ENCODE results near the gene NRIP2.

NRIP2 gene

DNA sequence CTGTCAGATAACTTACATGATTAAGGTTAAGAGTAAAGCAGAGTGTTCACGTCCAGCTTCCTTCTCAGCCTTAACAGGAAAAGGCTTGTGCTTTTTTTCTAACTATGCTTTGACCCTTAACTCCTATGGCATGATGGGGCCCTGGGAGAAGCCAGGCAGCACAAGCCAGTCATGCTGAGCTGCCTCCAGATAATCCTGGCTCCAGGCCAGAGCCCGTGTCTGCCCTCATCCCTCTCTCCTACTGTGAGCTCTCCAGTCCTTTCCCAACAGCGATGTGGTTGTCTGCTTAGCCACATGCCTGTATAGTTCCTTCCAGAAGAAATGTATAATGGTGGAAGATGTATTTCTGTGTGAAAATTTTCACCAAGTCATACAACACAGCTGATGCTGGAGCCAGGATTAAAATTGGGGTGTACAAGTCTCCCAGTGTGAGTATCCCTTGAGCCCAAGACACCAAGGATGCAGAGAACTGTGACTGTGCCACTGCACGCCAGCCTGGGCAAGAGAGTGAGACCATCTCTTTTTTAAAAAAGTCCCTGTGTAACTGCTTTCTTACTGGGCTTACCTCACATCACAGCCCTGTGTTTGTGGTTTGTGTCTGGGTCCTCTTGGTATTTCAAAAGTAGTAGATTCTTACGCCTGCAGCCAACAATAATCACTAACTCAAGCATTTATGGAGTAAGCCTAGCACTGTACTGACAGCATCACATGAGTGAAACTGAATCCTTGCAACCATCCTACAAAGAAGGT, 30.3 kb downstream of the NRIP2 start:
- Histone ChIP-seq H2AFZ (ENCODE audit: low read depth, low read length) (no peak overlapping the region), H3K27ac (ENCODE audit: low read length) (no peak overlapping the region), H3K4me3 (ENCODE audit: low read depth in 1 of 2, low read length in 2 of 2) (no peak overlapping the region), H3K9me3 (ENCODE audit: insufficient read depth, low read length, severe bottlenecking) (no peaks in the 10 kb centered on the region), H3K9ac (ENCODE audit: low read depth, low read length) (no peak overlapping the region), H3K27me3 (ENCODE audit: insufficient read depth, low read length, poor library complexity) (no peaks in the 10 kb centered on the region), H3K4me2 (ENCODE audit: insufficient read depth, low read length) (no peak overlapping the region), H3K79me2 (ENCODE audit: insufficient read depth, low read length) (peaks cover 3% of the 10 kb centered on the region; the same call in 1 of the 2 replicates), H3K4me1 (ENCODE audit: insufficient read depth, low read length) (no peaks in the 10 kb centered on the region), H4K20me1 (ENCODE audit: insufficient read depth, low read length) (peaks cover 19% of the 10 kb centered on the region; the same call in 1 of the 2 replicates), H3K36me3 (ENCODE audit: insufficient read depth, low read length) (peaks cover 62% of the 10 kb centered on the region)
- no peak for TF ChIP-seq EZH2 (IDR thresholded peaks at IDR 0.05; ENCODE audit: borderline replicate concordance, low read depth, low read length, severe bottlenecking)
- DNase-seq = no peak
- ATAC-seq (ENCODE audit: insufficient read depth, low read depth) = no peak; the same call in 2 of the 3 replicates

DNA sequence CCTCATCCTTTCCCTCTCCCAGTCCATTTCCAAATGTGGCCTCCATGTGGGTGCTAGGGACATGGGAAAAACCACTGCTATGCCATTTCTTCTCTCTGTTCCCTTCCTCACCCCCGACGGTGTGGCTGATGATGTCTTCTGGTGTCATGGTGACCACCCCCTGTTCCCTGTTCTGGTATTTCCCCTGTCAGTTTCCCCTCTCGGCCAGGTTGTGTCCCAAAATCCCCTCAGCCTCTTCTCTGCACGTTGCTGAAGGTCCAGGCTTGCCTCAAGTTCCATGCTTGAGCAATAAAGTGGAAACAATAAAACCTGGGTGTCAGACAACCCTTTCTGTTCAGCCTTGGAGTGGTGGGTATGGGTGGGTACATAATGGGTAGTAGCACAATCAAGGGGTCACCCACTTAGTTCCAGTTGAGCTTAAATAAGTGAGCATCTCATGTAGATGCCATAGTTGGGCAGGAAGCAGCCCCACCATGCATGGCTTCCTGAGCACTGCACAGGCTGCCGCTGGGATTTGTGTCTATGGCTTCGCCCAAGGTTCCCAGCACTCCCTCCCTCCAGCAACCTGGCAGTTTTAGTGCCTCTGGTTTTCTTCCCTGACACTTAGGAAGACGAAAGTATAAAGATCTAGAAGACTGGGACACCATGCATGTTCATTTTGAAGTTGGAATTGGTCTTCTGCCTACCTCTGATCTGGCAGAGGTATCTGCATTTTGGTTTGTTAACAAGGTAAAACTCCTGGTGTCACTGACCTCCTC, 31.0 kb downstream of the NRIP2 start:
- peaks cover 69% of the 10 kb centered on the region for H3K36me3 ChIP-seq (ENCODE audit: insufficient read depth, low read length)
- H2AFZ ChIP-seq (ENCODE audit: low read depth, low read length) = no peak overlapping the region
- H3K4me2 ChIP-seq (ENCODE audit: insufficient read depth, low read length) = no peak overlapping the region
- H3K9me3 ChIP-seq (ENCODE audit: insufficient read depth, low read length, severe bottlenecking) = no peaks in the 10 kb centered on the region
- H3K4me3 ChIP-seq (ENCODE audit: low read depth in 1 of 2, low read length in 2 of 2) = no peak overlapping the region
- H3K79me2 ChIP-seq (ENCODE audit: insufficient read depth, low read length) = peaks cover 6% of the 10 kb centered on the region
- H3K27ac ChIP-seq (ENCODE audit: low read length) = no peak overlapping the region
- no peak overlapping the region for H3K9ac ChIP-seq (ENCODE audit: low read depth, low read length)
- TF ChIP-seq, protein P1, sequence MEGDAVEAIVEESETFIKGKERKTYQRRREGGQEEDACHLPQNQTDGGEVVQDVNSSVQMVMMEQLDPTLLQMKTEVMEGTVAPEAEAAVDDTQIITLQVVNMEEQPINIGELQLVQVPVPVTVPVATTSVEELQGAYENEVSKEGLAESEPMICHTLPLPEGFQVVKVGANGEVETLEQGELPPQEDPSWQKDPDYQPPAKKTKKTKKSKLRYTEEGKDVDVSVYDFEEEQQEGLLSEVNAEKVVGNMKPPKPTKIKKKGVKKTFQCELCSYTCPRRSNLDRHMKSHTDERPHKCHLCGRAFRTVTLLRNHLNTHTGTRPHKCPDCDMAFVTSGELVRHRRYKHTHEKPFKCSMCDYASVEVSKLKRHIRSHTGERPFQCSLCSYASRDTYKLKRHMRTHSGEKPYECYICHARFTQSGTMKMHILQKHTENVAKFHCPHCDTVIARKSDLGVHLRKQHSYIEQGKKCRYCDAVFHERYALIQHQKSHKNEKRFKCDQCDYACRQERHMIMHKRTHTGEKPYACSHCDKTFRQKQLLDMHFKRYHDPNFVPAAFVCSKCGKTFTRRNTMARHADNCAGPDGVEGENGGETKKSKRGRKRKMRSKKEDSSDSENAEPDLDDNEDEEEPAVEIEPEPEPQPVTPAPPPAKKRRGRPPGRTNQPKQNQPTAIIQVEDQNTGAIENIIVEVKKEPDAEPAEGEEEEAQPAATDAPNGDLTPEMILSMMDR (IDR thresholded peaks at IDR 0.05; ENCODE audit: borderline replicate concordance, extremely low read depth, low read length, poor library complexity, severe bottlenecking) = no peak
- TF ChIP-seq EZH2 (IDR thresholded peaks at IDR 0.05; ENCODE audit: borderline replicate concordance, low read depth, low read length, severe bottlenecking) = no peak
- H3K4me1 ChIP-seq (ENCODE audit: insufficient read depth, low read length) = no peaks in the 10 kb centered on the region; the same call in 1 of the 2 replicates
- H4K20me1 ChIP-seq (ENCODE audit: insufficient read depth, low read length) = peaks cover 26% of the 10 kb centered on the region; the same call in 1 of the 2 replicates
- DNase-seq = no peak
- no peaks in the 10 kb centered on the region for H3K27me3 ChIP-seq (ENCODE audit: insufficient read depth, low read length, poor library complexity)
- no peak for ATAC-seq (ENCODE audit: insufficient read depth, low read depth)

DNA sequence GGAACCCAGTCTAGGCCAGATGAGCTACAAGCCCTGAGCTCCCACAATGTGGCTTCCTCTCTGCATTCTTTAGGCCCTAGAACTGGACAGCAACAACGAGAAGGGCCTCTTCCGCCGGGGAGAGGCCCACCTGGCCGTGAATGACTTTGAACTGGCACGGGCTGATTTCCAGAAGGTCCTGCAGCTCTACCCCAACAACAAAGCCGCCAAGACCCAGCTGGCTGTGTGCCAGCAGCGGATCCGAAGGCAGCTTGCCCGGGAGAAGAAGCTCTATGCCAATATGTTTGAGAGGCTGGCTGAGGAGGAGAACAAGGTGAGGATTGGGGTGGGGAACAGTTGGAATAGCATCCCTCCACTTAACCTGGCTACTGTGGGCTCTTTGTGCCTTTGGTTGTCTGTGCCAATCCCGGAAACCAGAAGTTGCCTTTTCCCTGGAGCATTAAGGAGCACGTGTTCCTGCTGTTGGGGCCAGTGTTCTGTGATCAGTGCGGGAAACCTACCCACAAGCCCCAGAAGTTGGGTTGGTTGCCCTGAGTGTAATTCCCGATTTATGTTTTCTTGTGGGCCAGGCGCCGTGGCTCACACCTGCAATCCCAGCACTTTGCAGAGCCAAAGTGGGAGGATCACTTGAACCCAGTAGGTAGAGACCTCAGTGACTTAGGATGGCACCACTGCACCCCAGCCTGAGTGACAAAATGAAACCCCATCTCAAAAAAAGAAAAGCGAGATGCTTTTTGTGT, 33.6 kb downstream of the NRIP2 start:
- no peak for DNase-seq
- Histone ChIP-seq H3K36me3 (ENCODE audit: insufficient read depth, low read length) (peaks cover 95% of the 10 kb centered on the region), H3K4me2 (ENCODE audit: insufficient read depth, low read length) (no peak overlapping the region), H2AFZ (ENCODE audit: low read depth, low read length) (no peak overlapping the region), H3K27ac (ENCODE audit: low read length) (no peak overlapping the region), H3K4me1 (ENCODE audit: insufficient read depth, low read length) (peaks cover 15% of the 10 kb centered on the region), H3K79me2 (ENCODE audit: insufficient read depth, low read length) (peaks cover 32% of the 10 kb centered on the region), H3K4me3 (ENCODE audit: low read depth in 1 of 2, low read length in 2 of 2) (no peak overlapping the region), H3K9ac (ENCODE audit: low read depth, low read length) (no peak overlapping the region), H3K27me3 (ENCODE audit: insufficient read depth, low read length, poor library complexity) (no peaks in the 10 kb centered on the region), H3K9me3 (ENCODE audit: insufficient read depth, low read length, severe bottlenecking) (no peaks in the 10 kb centered on the region), H4K20me1 (ENCODE audit: insufficient read depth, low read length) (peaks cover 51% of the 10 kb centered on the region)
- TF ChIP-seq EZH2 (IDR thresholded peaks at IDR 0.05; ENCODE audit: borderline replicate concordance, low read depth, low read length, severe bottlenecking) = no peak
- TF ChIP-seq, protein P1 (IDR thresholded peaks at IDR 0.05; ENCODE audit: borderline replicate concordance, extremely low read depth, low read length, poor library complexity, severe bottlenecking) = no peak
- no peak for ATAC-seq (ENCODE audit: insufficient read depth, low read depth)

Measured in DND-41 (cell line).